ENCODE measurements around the gene NMD3. TPM values are rescaled to one million over a fixed set of nuclear protein-coding genes. Genes with fewer than 3 reads are reported as not detected.

Gene NMD3
- total RNA-seq, 1 experiment from 2014 or later: 61.7 TPM

DNA sequence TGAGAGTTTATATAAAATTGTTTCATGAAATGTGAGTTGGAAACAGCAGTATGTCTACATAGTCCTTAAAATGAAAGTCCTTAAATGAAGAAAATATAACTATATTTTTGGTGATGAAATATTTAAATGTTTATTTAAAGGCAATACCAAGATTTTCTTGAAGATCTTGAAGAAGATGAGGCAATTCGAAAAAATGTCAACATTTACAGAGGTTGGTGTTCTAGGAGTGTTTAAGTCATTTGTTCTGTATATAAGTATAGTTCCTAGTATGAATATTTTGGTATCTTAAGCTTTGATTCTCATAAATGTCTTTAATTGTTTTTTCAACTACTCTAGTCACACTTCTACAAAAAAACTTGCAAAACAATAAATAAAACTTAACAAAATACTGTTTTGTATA, 29.0 kb downstream of the NMD3 start:
- no peaks in the 10 kb centered on the region for H3K9me3 ChIP-seq
- CTCF ChIA-PET: no interaction called here
- H3K36me3 ChIP-seq (ENCODE audit: control insufficient read depth, insufficient read depth, low read length): no peaks in the 10 kb centered on the region; the same call in none of the 2 replicates
- DNase-seq: no peak
- H3K4me1 Mint-ChIP-seq (ENCODE audit: low read depth, unreplicated experiment): peaks cover 11% of the 10 kb centered on the region
- H3K4me1 ChIP-seq: peaks cover 6% of the 10 kb centered on the region; the same call in 1 of the 2 replicates
- no peaks in the 10 kb centered on the region for H3K9me3 Mint-ChIP-seq (ENCODE audit: unreplicated experiment)
- H3K27ac Mint-ChIP-seq (ENCODE audit: unreplicated experiment): no peak overlapping the region
- no peak overlapping the region for H3K4me3 Mint-ChIP-seq (ENCODE audit: unreplicated experiment)
- no TSS peak for BruUV-seq (replicated peaks)
- POLR2A ChIA-PET: no interaction called here
- intact Hi-C loops (cut with micrococcal nuclease; ENCODE audit: unreplicated experiment): no loop called here
- H3K36me3 Mint-ChIP-seq (ENCODE audit: insufficient read depth, unreplicated experiment): peaks cover 65% of the 10 kb centered on the region
- H3K27me3 ChIP-seq (replicated peaks; ENCODE audit: control insufficient read depth, insufficient read depth, low read length): no peaks in the 10 kb centered on the region
- H3K27me3 Mint-ChIP-seq (ENCODE audit: insufficient read depth, unreplicated experiment): no peaks in the 10 kb centered on the region
- TF ChIP-seq, protein P1, sequence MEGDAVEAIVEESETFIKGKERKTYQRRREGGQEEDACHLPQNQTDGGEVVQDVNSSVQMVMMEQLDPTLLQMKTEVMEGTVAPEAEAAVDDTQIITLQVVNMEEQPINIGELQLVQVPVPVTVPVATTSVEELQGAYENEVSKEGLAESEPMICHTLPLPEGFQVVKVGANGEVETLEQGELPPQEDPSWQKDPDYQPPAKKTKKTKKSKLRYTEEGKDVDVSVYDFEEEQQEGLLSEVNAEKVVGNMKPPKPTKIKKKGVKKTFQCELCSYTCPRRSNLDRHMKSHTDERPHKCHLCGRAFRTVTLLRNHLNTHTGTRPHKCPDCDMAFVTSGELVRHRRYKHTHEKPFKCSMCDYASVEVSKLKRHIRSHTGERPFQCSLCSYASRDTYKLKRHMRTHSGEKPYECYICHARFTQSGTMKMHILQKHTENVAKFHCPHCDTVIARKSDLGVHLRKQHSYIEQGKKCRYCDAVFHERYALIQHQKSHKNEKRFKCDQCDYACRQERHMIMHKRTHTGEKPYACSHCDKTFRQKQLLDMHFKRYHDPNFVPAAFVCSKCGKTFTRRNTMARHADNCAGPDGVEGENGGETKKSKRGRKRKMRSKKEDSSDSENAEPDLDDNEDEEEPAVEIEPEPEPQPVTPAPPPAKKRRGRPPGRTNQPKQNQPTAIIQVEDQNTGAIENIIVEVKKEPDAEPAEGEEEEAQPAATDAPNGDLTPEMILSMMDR (IDR thresholded peaks at IDR 0.05; ENCODE audit: insufficient read depth in 1 of 2, low read depth in 1 of 2, low read length in 1 of 2, severe bottlenecking in 1 of 2, unreplicated experiment in 1 of 2): no peak
- no peak overlapping the region for H3K4me3 ChIP-seq (ENCODE audit: low read depth, low read length)

GRCh38 chr3:161251716-161252115, 30.6 kb downstream of the NMD3 start:
- ChIA-PET POLR2A (no interaction called here), CTCF (no interaction called here)
- Mint-ChIP-seq H3K9me3 (ENCODE audit: unreplicated experiment) (no peaks in the 10 kb centered on the region), H3K27ac (ENCODE audit: unreplicated experiment) (no peak overlapping the region), H3K4me3 (ENCODE audit: unreplicated experiment) (no peak overlapping the region), H3K27me3 (ENCODE audit: insufficient read depth, unreplicated experiment) (no peaks in the 10 kb centered on the region), H3K36me3 (ENCODE audit: insufficient read depth, unreplicated experiment) (peaks cover 72% of the 10 kb centered on the region), H3K4me1 (ENCODE audit: low read depth, unreplicated experiment) (peaks cover 11% of the 10 kb centered on the region)
- no TSS peak for BruUV-seq (replicated peaks)
- Histone ChIP-seq H3K9me3 (no peaks in the 10 kb centered on the region), H3K36me3 (ENCODE audit: control insufficient read depth, insufficient read depth, low read length) (no peaks in the 10 kb centered on the region; the same call in none of the 2 replicates), H3K27me3 (replicated peaks; ENCODE audit: control insufficient read depth, insufficient read depth, low read length) (no peaks in the 10 kb centered on the region), H3K4me1 (peaks cover 6% of the 10 kb centered on the region; the same call in 1 of the 2 replicates), H3K4me3 (ENCODE audit: low read depth, low read length) (no peak overlapping the region)
- DNase-seq: no peak
- TF ChIP-seq, protein P1 (IDR thresholded peaks at IDR 0.05; ENCODE audit: insufficient read depth in 1 of 2, low read depth in 1 of 2, low read length in 1 of 2, severe bottlenecking in 1 of 2, unreplicated experiment in 1 of 2): no peak
- intact Hi-C loops (cut with micrococcal nuclease; ENCODE audit: unreplicated experiment): no loop called here

GRCh38 chr3:161252143-161252542, 31.0 kb downstream of the NMD3 start:
- no peak overlapping the region for H3K27ac Mint-ChIP-seq (ENCODE audit: unreplicated experiment)
- TF ChIP-seq, protein P1 (IDR thresholded peaks at IDR 0.05; ENCODE audit: insufficient read depth in 1 of 2, low read depth in 1 of 2, low read length in 1 of 2, severe bottlenecking in 1 of 2, unreplicated experiment in 1 of 2): no peak
- no peaks in the 10 kb centered on the region for H3K27me3 ChIP-seq (replicated peaks; ENCODE audit: control insufficient read depth, insufficient read depth, low read length)
- H3K27me3 Mint-ChIP-seq (ENCODE audit: insufficient read depth, unreplicated experiment): no peaks in the 10 kb centered on the region
- H3K9me3 Mint-ChIP-seq (ENCODE audit: unreplicated experiment): no peaks in the 10 kb centered on the region
- H3K4me3 Mint-ChIP-seq (ENCODE audit: unreplicated experiment): no peak overlapping the region
- H3K4me1 Mint-ChIP-seq (ENCODE audit: low read depth, unreplicated experiment): peaks cover 11% of the 10 kb centered on the region
- peaks cover 6% of the 10 kb centered on the region; the same call in 1 of the 2 replicates for H3K4me1 ChIP-seq
- H3K4me3 ChIP-seq (ENCODE audit: low read depth, low read length): no peak overlapping the region
- intact Hi-C loops (cut with micrococcal nuclease; ENCODE audit: unreplicated experiment): no loop called here
- no peaks in the 10 kb centered on the region; the same call in none of the 2 replicates for H3K36me3 ChIP-seq (ENCODE audit: control insufficient read depth, insufficient read depth, low read length)
- POLR2A ChIA-PET: no interaction called here
- no peak for DNase-seq
- H3K36me3 Mint-ChIP-seq (ENCODE audit: insufficient read depth, unreplicated experiment): peaks cover 72% of the 10 kb centered on the region
- H3K9me3 ChIP-seq: no peaks in the 10 kb centered on the region
- CTCF ChIA-PET: no interaction called here
- no TSS peak for BruUV-seq (replicated peaks)

Data from Caco-2 (cell line).